MM.1S (cell line): ENCODE results near the gene TPSD1.

Experiments used
- CTCF ChIP-seq: fragments of 300-600 bp; sonication (generic); IDR thresholded peaks from 2 replicates; pipeline ENCODE4 v1.5.1; 2016; ENCODE audit warnings: antibody characterized with exemption, low read length, mixed read lengths
- EZH2 ChIP-seq: fragments of 300-600 bp; sonication (generic); optimal IDR thresholded peaks from 2 replicates; pipeline ENCODE3; 2017; ENCODE audit warnings: low read depth, mild to moderate bottlenecking, antibody characterized with exemption, low read length, mixed read lengths

GRCh38 chr16:1222553-1223354 is 33.1 kb upstream of the TPSD1 start:
- no peak for TF ChIP-seq CTCF
- TF ChIP-seq EZH2, result peak; percentile 59
